ENCODE results near the gene RPL3.

Gene RPL3

GRCh38 chr22:39317084-39317774 lies 2.2 kb downstream of the RPL3 start:
- peak; percentile 58 for DNase-seq (ENCODE audit: low read depth)

- peak; percentile 94 for DNase-seq (ENCODE audit: low read depth)
Observed at GRCh38 chr22:39316440-39317083, 2.9 kb downstream of the RPL3 start.

DNA sequence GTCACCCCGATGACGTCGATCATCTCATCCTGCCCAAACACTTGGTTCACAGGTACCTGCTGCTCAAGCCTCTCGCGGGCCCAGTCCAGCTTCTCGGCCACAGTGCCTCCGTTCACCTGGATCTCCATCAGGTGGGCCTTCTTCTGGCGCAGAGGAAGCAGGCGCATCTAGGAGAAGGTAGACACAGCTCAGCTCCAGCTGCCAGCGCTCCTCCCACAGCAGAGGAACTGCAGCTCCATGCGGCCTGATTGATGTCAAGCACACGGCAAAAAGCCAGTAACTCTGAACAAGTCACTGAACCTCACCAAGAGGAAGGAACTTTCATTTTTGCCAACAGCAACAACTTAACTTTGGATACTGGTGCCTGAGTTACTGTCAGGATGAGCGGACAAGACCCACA lies 4.0 kb downstream of the RPL3 start:
- no peak for DNase-seq (ENCODE audit: low read depth)

DNA sequence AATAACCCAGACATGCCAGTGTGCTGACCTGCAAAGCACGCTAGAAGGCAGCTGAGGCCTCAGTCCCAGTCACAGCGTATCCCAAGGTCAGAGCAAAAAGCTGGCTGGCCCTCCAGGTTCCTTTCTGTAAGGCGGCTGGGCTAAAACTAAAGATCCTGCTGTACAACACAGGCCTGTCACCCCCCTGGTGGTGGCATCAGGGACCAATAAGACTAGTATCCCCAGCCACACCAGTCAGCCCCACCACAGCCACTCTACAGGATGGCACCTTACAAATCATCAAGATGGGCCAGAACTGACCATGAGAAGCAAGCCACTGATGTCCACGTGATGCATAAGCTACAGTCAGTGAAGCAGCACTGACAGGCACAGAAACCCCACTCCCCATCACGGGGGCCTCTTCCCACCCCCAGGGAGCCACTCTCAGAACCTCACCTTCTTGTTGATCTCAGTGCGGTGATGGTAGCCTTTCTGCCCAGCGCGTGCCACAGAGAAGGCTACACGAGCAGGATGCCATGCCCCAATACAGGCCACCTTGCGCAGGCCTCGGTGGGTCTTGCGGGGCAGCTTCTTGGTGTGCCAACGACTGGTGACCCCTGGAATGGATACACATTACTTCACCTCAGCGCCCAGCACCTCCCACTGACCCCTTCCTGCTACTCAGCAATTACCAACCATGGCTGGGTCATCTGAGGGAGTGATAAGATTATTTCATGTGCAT lies 5.0 kb downstream of the RPL3 start:
- DNase-seq (ENCODE audit: low read depth): peak; percentile 49

DNA sequence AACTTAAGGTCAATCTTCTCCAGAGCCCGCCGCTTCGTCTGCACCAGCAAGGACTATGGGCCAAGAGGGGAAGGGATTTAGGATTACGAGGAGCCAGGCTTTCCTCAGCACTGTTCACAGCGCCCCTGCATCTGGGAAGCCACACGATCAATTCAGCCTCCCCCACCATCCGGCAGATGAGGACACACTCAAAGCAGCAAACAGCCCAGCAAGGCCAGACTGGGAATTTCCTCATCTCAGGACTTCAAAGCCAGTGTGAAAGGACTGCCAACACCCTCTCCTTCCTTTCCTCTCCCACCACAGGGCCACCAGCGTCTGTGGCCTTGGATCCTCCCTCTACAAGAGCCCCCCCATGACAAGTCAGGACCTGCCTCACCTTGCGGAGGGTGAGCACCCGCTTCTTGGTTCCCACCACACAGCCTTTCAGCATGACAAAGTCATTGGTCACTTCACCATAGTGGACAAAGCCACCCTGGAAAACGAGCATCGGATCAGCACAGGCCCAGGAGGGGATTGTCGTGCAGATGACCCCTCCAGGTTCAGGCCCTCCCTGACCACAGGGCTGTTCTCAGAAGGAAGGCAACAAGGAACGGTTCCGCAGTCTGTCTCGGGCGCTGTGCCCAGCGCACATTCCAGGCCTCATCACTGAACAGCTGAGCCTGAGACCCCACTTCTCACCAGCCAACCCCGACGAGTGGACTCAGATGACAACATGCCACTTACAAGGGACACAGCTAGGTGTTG lies 6.0 kb downstream of the RPL3 start:
- DNase-seq (ENCODE audit: low read depth): no peak

DNA sequence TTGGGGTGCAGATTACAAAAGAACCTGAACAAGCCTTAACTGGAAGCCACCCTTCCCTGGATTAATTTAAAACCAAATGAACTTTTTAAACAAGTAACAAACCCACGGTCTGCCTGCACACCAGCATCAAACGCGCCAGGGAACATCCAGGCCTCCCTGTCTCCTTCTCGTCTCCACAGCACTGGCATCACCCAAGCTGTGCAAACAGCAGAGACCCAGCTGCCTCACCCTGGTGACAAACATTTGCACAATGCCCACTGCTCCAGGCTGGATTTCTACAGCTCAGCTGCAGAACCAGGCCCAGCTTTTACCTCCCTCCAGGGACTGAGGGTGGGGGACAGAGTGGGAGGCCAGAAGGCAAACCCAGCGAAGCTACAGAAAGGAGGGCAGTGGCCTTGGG lies 7.0 kb downstream of the RPL3 start:
- DNase-seq (ENCODE audit: low read depth): peak; percentile 40

GRCh38 chr22:39311592-39312400 lies 7.6 kb downstream of the RPL3 start:
- peak; percentile 65 for DNase-seq (ENCODE audit: low read depth)

- peak; percentile 79 for DNase-seq (ENCODE audit: low read depth)
Observed at GRCh38 chr22:39309881-39310714, 9.3 kb downstream of the RPL3 start.

GRCh38 chr22:39309364-39309861 lies 10.0 kb downstream of the RPL3 start:
- DNase-seq (ENCODE audit: low read depth): peak; percentile 58

DNA sequence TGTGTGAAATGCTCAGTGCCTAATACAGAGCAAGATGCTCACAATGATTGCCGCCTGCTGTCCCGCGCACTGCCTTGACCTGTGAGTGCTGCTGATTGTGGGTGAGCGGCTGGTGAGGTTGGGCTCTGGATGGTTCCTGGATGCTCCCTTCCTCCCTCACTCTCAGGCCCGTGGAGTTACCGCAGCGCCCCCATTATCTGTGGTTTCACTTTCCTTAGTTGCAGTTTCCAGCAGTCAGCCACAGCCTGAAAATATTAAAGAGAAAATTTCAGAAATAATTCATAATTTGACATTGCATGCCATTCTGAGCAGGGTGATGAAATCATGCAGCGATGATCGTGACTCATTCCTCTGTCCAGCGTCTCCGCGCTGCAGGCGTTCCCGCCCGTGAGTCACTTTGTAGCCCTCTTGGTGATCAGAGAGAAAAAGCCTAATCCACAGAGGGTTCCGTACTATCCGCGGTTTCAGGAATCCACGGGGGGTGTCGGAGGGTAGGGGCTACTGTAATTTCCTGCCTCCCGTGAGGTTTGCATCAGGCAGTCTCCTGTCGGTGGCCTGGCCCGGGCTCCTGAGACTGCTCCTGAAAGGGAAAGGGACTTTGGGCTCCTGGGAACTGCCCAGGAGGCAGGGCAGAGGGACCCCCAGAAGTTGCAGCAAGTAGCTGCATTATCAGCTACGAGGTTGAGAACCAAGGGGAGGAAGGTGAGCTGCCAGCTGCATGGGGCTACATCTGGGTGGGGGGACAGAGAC lies 10.6 kb downstream of the RPL3 start:
- DNase-seq (ENCODE audit: low read depth): peak; percentile 98

- peak; percentile 47 for DNase-seq (ENCODE audit: low read depth)
Observed at GRCh38 chr22:39306456-39307361, 12.7 kb downstream of the RPL3 start.

DNA sequence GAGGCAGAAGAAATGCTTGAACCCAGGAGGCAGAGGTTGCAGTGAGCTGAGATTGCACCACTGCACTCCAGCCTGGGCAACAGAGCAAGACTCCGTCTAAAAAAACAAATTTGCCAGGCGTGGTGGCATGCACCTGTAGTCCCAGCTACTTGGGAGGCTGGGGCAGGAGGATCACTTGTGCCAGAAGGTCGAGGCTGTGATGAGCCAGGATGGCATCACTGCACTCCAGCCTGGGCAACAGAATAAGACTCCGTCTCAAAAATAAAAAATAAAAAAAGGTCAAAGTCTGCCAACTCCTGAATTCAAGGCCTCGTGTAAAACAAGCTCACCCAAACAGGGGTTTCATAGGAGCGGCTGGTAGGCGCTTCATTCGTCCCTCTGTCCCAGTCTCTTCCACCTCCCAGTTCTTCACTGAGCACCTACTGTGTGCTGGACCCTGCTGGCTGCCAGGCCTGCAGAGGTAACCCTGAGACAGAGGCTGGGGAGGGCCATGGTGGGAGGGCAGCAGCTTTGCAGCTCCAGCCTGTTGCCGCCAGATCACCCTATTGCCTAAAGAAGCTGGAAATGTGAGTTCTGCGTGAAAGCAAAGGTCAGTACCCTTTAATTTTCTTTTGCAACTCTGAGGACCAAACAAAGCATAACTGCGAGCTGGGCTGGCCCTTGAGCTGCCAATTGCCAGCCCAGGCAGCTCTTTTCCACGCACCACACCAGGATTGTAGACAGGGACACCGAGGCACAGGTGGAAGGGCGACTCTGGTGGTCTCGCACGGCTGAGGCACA lies 15.3 kb downstream of the RPL3 start:
- DNase-seq (ENCODE audit: low read depth): no peak

GRCh38 chr22:39303358-39303757 lies 16.1 kb downstream of the RPL3 start:
- no peak for DNase-seq (ENCODE audit: low read depth)

- DNase-seq (ENCODE audit: low read depth): no peak
Observed at GRCh38 chr22:39302431-39302960, 16.9 kb downstream of the RPL3 start.

DNA sequence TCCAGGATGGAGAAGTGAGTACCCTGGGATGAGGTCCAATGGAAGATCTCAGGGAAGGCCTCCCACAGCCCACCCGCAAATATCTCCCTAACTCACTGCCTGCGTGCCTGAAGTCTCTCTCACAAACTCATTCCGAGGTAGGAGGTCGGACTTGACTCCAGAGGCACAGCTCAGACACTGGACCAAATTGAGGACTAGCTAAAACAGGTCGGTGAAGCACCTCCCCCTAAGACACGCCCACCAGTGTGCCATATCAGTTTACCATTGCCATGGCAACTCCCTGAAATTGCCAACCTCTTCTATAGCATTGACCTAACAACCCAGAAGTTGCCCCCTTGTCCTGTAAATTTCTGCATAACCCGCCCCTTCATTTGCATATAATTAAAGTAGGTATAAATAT lies 17.5 kb downstream of the RPL3 start:
- DNase-seq (ENCODE audit: low read depth): no peak

DNA sequence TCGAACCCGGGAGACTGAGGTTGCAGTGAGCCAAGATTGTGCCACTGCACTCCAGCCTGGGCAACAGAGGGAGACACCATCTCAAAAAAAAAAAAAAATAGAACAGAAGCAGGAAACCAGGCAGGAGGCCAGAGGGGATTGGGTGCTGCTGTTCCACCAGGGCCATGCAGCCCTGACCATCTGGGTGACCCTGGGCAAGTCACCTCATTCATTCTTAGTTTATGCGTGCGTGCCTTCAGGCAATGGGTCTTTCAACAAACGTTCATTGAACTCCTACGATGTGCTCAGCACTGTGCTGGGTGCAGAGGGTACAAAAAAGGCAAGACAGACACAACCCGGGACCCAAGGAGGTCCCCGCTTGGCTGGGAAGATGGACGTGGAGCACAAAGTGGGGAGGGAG lies 18.3 kb downstream of the RPL3 start:
- DNase-seq (ENCODE audit: low read depth): no peak

DNA sequence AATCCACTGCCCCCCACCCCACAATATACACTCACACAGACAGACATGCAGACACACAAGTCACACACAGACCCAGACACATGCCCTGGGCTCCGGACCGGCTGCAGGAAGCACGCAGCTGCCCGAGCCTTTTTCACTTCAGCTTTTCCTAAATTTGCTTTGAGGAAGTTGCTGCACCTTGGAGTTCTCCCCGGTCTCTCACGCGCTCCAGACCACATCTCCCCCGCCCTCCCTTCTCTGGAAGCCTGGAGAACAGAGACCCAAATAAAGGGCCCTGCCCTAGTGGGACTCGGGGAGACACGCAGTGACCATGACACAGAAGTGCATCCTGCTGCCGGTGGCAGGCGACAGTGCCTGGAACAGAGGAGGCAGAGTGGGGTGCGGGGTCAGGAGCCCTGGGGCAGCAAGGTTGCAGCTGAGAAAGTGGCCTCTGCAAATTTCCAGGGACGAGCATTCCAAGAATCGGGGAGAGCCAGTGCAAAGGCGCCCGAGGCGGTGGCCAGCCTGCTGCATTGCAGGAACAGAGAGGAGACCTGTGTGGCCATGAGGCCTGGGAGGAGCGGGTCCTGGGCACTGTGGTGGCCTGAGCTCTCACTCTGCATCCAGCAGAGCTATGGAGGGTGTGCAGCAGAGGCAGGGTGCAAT lies 19.1 kb downstream of the RPL3 start:
- DNase-seq (ENCODE audit: low read depth): peak; percentile 55

All from ELR (cell line).